Panc1 (cell line): ENCODE results near the gene SNX4. TPM values are rescaled to one million over a fixed set of nuclear protein-coding genes. Genes with fewer than 3 reads are reported as not detected.

ENCODE experiments used
- ATAC-seq: fragments of 200-7000 bp; cut with Tn5 transposase; 2 replicates; pipeline ENCODE4 v1.9.1; 2020; ENCODE audit warnings: mild to moderate bottlenecking, moderate library complexity
- BruUV-seq: library from RNA; stranded (reverse); fragments of 400-500 nt; replicated peaks from 2 replicates; lab custom pipeline; 2021; lab: Mats Ljungman, UMichigan
- CTCF ChIA-PET: fragments of 300-600 bp; sonication (Branson Sonifier 250); formaldehyde crosslinking; loops from one replicate; lab custom pipeline; 2022; ENCODE audit warnings: antibody characterized with exemption; lab: Charles Lee
- POLR2A ChIA-PET: fragments of 300-600 bp; sonication (Branson Sonifier 250); formaldehyde crosslinking; loops from one replicate; lab custom pipeline; 2022; ENCODE audit warnings: antibody characterized with exemption; lab: Charles Lee
- DNase-seq: peaks from one replicate; pipeline ENCODE4 v3.0.0-alpha.2; 2010; ENCODE audit warnings: low read depth, low spot score
- H3K27ac ChIP-seq: 2 replicates; pipeline ENCODE4 v1.5.1; 2011; ENCODE audit warnings: mild to moderate bottlenecking, low read length, inconsistent platforms
- H3K27me3 ChIP-seq: fragments of 200-500 bp; sonication (Bioruptor generic); 2 replicates; pipeline ENCODE4 v1.6.0; 2014; ENCODE audit warnings: low read length, inconsistent platforms; ENCODE audit not compliant: control insufficient read depth, insufficient read depth
- H3K36me3 ChIP-seq: fragments of 200-500 bp; sonication (Bioruptor generic); 2 replicates; pipeline ENCODE4 v1.5.1; 2014; ENCODE audit warnings: inconsistent platforms, mild to moderate bottlenecking, low read length, moderate library complexity; ENCODE audit not compliant: control insufficient read depth, insufficient read depth
- H3K4me1 ChIP-seq: 2 replicates; pipeline ENCODE4 v1.5.1; 2011; ENCODE audit warnings: inconsistent platforms, mild to moderate bottlenecking, low read length, moderate library complexity; ENCODE audit not compliant: control insufficient read depth, insufficient read depth
- H3K4me3 ChIP-seq, 2 experiments: 2 replicates each; pipeline ENCODE4 v1.5.1; 2011 to 2012; ENCODE audit warnings: low read depth in 2 of 2, low read length in 2 of 2, mild to moderate bottlenecking in 2 of 2, inconsistent platforms in 1 of 2, moderate library complexity in 1 of 2
- H3K9me3 ChIP-seq: fragments of 200-500 bp; sonication (Bioruptor generic); 2 replicates; pipeline ENCODE4 v1.5.1; 2014; ENCODE audit warnings: low read depth, mild to moderate bottlenecking, inconsistent platforms, low read length, moderate library complexity; ENCODE audit not compliant: control insufficient read depth, insufficient read depth
- CTCF ChIP-seq: fragments of 450-650 bp; IDR thresholded peaks from 2 replicates; pipeline ENCODE4 v1.5.1; 2017; ENCODE audit warnings: mild to moderate bottlenecking
- POLR2AphosphoS5 ChIP-seq: IDR thresholded peaks from 2 replicates; pipeline ENCODE4 v1.6.1; 2012; ENCODE audit warnings: mild to moderate bottlenecking, low read depth, low read length, moderate library complexity
- SIN3A ChIP-seq: IDR thresholded peaks from 2 replicates; pipeline ENCODE4 v1.6.1; 2012; ENCODE audit warnings: low read depth, mild to moderate bottlenecking, low read length, moderate library complexity, borderline replicate concordance; ENCODE audit not compliant: insufficient read depth
- TCF7L2 ChIP-seq: IDR thresholded peaks from 2 replicates; pipeline ENCODE4 v1.6.1; 2011; ENCODE audit warnings: mild to moderate bottlenecking, low read depth, low read length, inconsistent platforms
- in situ Hi-C: cut with HindIII; loops from 2 replicates; pipeline ENCODE4 v1.10.0; 2016; ENCODE audit warnings: low sequenced_read_pairs, low pct_unique_long_range_greater_than_20kb
- intact Hi-C: fragments of 100-400 bp; cut with micrococcal nuclease; formaldehyde crosslinking; loops from one replicate; pipeline ENCODE4 v1.10.0; 2022; ENCODE audit not compliant: unreplicated experiment
- total RNA-seq: library from RNA; stranded (reverse); gene quantifications from one replicate; pipeline ENCODE4 v1.2.1, GENCODE V29; 2021; ENCODE audit not compliant: unreplicated experiment
- TF ChIP-seq, protein P1 (sequence below), 2 experiments: IDR thresholded peaks; 2 replicates each; pipeline ENCODE4 v1.6.1; 2011 to 2012; ENCODE audit warnings: low read depth in 2 of 2, control low read depth in 1 of 2, low read length in 1 of 2, mild to moderate bottlenecking in 1 of 2, moderate library complexity in 1 of 2; ENCODE audit not compliant: insufficient read depth in 1 of 2

Gene SNX4
- total RNA-seq, 1 experiment from 2014 or later, result 34.3 TPM

DNA sequence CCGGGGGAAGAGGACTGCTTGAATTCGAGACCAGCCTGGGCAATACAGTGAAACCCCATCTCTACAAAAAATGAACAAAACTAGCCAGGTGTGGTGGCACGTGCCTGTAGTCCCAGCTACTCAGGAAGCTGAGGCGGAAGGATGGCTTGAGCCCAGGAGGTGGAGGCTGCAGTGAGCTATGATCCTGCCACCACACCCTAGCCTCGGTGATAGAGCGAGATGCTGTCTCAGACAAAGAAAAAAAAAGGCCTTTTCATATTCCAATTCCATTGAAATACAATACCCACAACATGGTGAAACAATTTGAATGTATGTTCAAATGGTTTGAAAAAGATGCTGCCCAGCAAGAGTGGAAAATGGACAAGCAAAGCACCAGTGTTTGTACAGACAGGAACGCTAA lies 83.1 kb downstream of the SNX4 start:
- Histone ChIP-seq H3K9me3 (no peaks in the 10 kb centered on the region), H3K4me1 (peaks cover 3% of the 10 kb centered on the region; the same call in 1 of the 2 replicates), H3K4me3 (no peak overlapping the region), H3K27me3 (no peaks in the 10 kb centered on the region), H3K36me3 (no peaks in the 10 kb centered on the region), H3K27ac (no peak overlapping the region)
- TF ChIP-seq CTCF (no peak), SIN3A (no peak)
- in situ Hi-C loops (no loop called here), intact Hi-C loops (loop anchor here (5.0 to 10.0 kb wide), 4 partner anchors 212 to 510 kb away; no protein-coding TSS in a partner anchor)
- no TSS peak for BruUV-seq
- ATAC-seq (no peak), DNase-seq (no peak)
- ChIA-PET POLR2A (no interaction called here), CTCF (interaction anchor here (0.6 to 1.0 kb wide), 2 partner anchors 441 to 484 kb away, joined by 3 to 6 read pairs; no protein-coding TSS in a partner anchor)

DNA sequence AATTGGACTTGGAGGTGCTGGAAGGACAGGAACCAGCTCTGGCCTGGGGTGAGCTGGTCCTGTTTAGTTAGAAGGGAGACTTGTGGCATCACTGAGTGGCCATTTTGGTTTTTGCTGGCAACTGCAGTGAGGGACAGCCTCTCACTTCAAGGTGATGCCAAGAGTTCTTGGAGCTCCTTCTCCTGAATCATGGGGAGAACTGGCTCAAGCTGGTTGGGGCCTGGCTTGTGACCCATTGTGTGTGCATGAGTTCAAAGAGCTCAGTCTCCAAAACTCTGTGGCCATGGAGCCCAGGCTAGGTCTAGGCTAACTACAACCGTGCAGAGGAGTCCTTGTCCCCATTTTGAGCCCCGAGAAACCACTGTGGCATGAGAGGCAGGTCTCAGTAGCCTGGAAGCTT lies 84.8 kb downstream of the SNX4 start:
- Histone ChIP-seq H3K4me1 (peaks cover 3% of the 10 kb centered on the region; the same call in 1 of the 2 replicates), H3K9me3 (no peaks in the 10 kb centered on the region), H3K27ac (no peak overlapping the region), H3K36me3 (no peaks in the 10 kb centered on the region), H3K27me3 (no peaks in the 10 kb centered on the region), H3K4me3 (no peak overlapping the region)
- DNase-seq, result no peak
- no TSS peak for BruUV-seq
- in situ Hi-C loops, result no loop called here
- no peak for ATAC-seq
- CTCF ChIA-PET, result no interaction called here
- TF ChIP-seq CTCF, result no peak
- no peak for TF ChIP-seq SIN3A
- no peak for TF ChIP-seq POLR2AphosphoS5
- TF ChIP-seq, protein P1, sequence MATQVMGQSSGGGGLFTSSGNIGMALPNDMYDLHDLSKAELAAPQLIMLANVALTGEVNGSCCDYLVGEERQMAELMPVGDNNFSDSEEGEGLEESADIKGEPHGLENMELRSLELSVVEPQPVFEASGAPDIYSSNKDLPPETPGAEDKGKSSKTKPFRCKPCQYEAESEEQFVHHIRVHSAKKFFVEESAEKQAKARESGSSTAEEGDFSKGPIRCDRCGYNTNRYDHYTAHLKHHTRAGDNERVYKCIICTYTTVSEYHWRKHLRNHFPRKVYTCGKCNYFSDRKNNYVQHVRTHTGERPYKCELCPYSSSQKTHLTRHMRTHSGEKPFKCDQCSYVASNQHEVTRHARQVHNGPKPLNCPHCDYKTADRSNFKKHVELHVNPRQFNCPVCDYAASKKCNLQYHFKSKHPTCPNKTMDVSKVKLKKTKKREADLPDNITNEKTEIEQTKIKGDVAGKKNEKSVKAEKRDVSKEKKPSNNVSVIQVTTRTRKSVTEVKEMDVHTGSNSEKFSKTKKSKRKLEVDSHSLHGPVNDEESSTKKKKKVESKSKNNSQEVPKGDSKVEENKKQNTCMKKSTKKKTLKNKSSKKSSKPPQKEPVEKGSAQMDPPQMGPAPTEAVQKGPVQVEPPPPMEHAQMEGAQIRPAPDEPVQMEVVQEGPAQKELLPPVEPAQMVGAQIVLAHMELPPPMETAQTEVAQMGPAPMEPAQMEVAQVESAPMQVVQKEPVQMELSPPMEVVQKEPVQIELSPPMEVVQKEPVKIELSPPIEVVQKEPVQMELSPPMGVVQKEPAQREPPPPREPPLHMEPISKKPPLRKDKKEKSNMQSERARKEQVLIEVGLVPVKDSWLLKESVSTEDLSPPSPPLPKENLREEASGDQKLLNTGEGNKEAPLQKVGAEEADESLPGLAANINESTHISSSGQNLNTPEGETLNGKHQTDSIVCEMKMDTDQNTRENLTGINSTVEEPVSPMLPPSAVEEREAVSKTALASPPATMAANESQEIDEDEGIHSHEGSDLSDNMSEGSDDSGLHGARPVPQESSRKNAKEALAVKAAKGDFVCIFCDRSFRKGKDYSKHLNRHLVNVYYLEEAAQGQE (IDR thresholded peaks at IDR 0.05; ENCODE audit: insufficient read depth in 1 of 2, low read depth in 2 of 2, low read length in 1 of 2), result no peak
- TF ChIP-seq TCF7L2, result no peak
- POLR2A ChIA-PET, result no interaction called here
- intact Hi-C loops, result loop anchor here (5.0 to 10.0 kb wide), 4 partner anchors 210 to 508 kb away; no protein-coding TSS in a partner anchor
